ENCODE results near the gene ZC3H18.

Gene ZC3H18

GRCh38 chr16:88549671-88550245 lies 20.4 kb upstream of the ZC3H18 start:
- no peak for DNase-seq (ENCODE audit: low spot score)

GRCh38 chr16:88550246-88550661 lies 19.9 kb upstream of the ZC3H18 start:
- DNase-seq (ENCODE audit: low spot score): no peak

- no peak for DNase-seq (ENCODE audit: low spot score)
Observed at GRCh38 chr16:88552166-88552565, 18.0 kb upstream of the ZC3H18 start.

- DNase-seq (ENCODE audit: low spot score): no peak
Observed at GRCh38 chr16:88552815-88553214, 17.4 kb upstream of the ZC3H18 start.

GRCh38 chr16:88553739-88554138 lies 16.5 kb upstream of the ZC3H18 start:
- no peak for DNase-seq (ENCODE audit: low spot score)

- no peak for DNase-seq (ENCODE audit: low spot score)
Observed at GRCh38 chr16:88554711-88555264, 15.4 kb upstream of the ZC3H18 start.

- DNase-seq (ENCODE audit: low spot score): no peak
Observed at GRCh38 chr16:88556294-88556988, 13.8 kb upstream of the ZC3H18 start.

- DNase-seq (ENCODE audit: low spot score): peak; percentile 46
Observed at GRCh38 chr16:88558457-88559442, 11.5 kb upstream of the ZC3H18 start.

GRCh38 chr16:88560714-88561484 lies 9.3 kb upstream of the ZC3H18 start:
- no peak for DNase-seq (ENCODE audit: low spot score)

GRCh38 chr16:88561485-88562359 lies 8.5 kb upstream of the ZC3H18 start:
- peak; percentile 41 for DNase-seq (ENCODE audit: low spot score)

- no peak for DNase-seq (ENCODE audit: low spot score)
Observed at GRCh38 chr16:88566158-88566557, 4.0 kb upstream of the ZC3H18 start.

- no peak for DNase-seq (ENCODE audit: low spot score)
Observed at GRCh38 chr16:88568710-88569613, 1.2 kb upstream of the ZC3H18 start.

- DNase-seq (ENCODE audit: low spot score): no peak
Observed at GRCh38 chr16:88569614-88569984, 604 bp upstream of the ZC3H18 start.

GRCh38 chr16:88570691-88571092 lies 489 bp downstream of the ZC3H18 start:
- DNase-seq (ENCODE audit: low spot score): no peak

GRCh38 chr16:88575251-88575650 lies 5.0 kb downstream of the ZC3H18 start:
- DNase-seq (ENCODE audit: low spot score): no peak

- no peak for DNase-seq (ENCODE audit: low spot score)
Observed at GRCh38 chr16:88576307-88576706, 6.1 kb downstream of the ZC3H18 start.

- DNase-seq (ENCODE audit: low spot score): no peak
Observed at GRCh38 chr16:88577166-88577565, 7.0 kb downstream of the ZC3H18 start.

GRCh38 chr16:88578446-88579313 lies 8.5 kb downstream of the ZC3H18 start:
- DNase-seq (ENCODE audit: low spot score): no peak

- DNase-seq (ENCODE audit: low spot score): no peak
Observed at GRCh38 chr16:88580371-88580770, 10.2 kb downstream of the ZC3H18 start.

Measured in pons (tissue), 1 donor.